CD14-positive monocyte (primary cell): ENCODE measurements around the gene TUBB4A. TPM values are rescaled to one million over a fixed set of nuclear protein-coding genes. Genes with fewer than 3 reads are reported as not detected.

Experiments used
- DNase-seq, 3 donors: peaks; one replicate each; pipeline ENCODE4 v3.0.0-alpha.2; 2011 to 2022
- H2AFZ ChIP-seq: 2 replicates; pipeline ENCODE4 v1.6.0; 2012; ENCODE audit warnings: mild to moderate bottlenecking, low read depth, low read length, inconsistent platforms; ENCODE audit not compliant: insufficient read depth, poor library complexity, severe bottlenecking
- H3K27ac ChIP-seq, 2 donors: 1 replicate in 1 of 2; 2 replicates in 1 of 2; pipeline ENCODE4 v1.5.1; 2012 to 2013; ENCODE audit warnings: low read length in 2 of 2, control low read depth in 1 of 2, inconsistent platforms in 1 of 2, low read depth in 1 of 2, mild to moderate bottlenecking in 1 of 2
- H3K27me3 ChIP-seq, 2 donors: one replicate each; pipeline versions ENCODE4 v1.6.0 to v1.6.1; 2011 to 2013; ENCODE audit warnings: low read length in 2 of 2; ENCODE audit not compliant: control insufficient read depth in 2 of 2, insufficient read depth in 2 of 2
- H3K36me3 ChIP-seq, 2 donors: replicated peaks in 1 of 2; 1 replicate in 1 of 2; 2 replicates in 1 of 2; pipeline versions ENCODE4 v1.5.1 to v1.6.1; 2012 to 2013; ENCODE audit warnings: low read length in 2 of 2, control low read depth in 1 of 2, inconsistent platforms in 1 of 2, mild to moderate bottlenecking in 1 of 2; ENCODE audit not compliant: insufficient read depth in 2 of 2, control insufficient read depth in 1 of 2
- H3K4me1 ChIP-seq, 2 donors: 1 replicate in 1 of 2; 2 replicates in 1 of 2; pipeline versions ENCODE4 v1.5.1 to v1.6.1; 2012 to 2013; ENCODE audit warnings: low read length in 2 of 2, control low read depth in 1 of 2, inconsistent platforms in 1 of 2, mild to moderate bottlenecking in 1 of 2, moderate library complexity in 1 of 2; ENCODE audit not compliant: insufficient read depth in 2 of 2, control insufficient read depth in 1 of 2
- H3K4me2 ChIP-seq: replicated peaks from 2 replicates; pipeline ENCODE3; 2012; ENCODE audit warnings: low read length, moderate library complexity, mild to moderate bottlenecking; ENCODE audit not compliant: poor library complexity, severe bottlenecking; ENCODE audit errors: extremely low read depth
- H3K4me3 ChIP-seq, 3 experiments: fragments of 200-600 bp in 1 of 3; sonication (generic) in 1 of 3; replicated peaks in 1 of 3; 1 replicate in 2 of 3; 2 replicates in 1 of 3; pipeline ENCODE4 v1.5.1; 2011 to 2013; ENCODE audit warnings: low read length in 3 of 3, mild to moderate bottlenecking in 3 of 3, control low read depth in 2 of 3, low read depth in 2 of 3, inconsistent platforms in 1 of 3, moderate library complexity in 1 of 3
- H3K79me2 ChIP-seq: 2 replicates; pipeline ENCODE4 v1.6.0; 2012; ENCODE audit warnings: mild to moderate bottlenecking, control low read depth, inconsistent platforms, low read length, moderate library complexity; ENCODE audit not compliant: insufficient read depth
- H3K9ac ChIP-seq: 2 replicates; pipeline ENCODE4 v1.6.0; 2017; ENCODE audit warnings: low read length, mild to moderate bottlenecking; ENCODE audit not compliant: insufficient read depth, poor library complexity, severe bottlenecking
- H3K9me3 ChIP-seq, 2 donors: replicated peaks in 1 of 2; 1 replicate in 1 of 2; 2 replicates in 1 of 2; pipeline versions ENCODE4 v1.5.1 to v1.6.1; 2012 to 2013; ENCODE audit warnings: low read length in 2 of 2, control low read depth in 1 of 2; ENCODE audit not compliant: control insufficient read depth in 1 of 2, insufficient read depth in 1 of 2
- H4K20me1 ChIP-seq: 2 replicates; pipeline ENCODE4 v1.6.0; 2012; ENCODE audit warnings: mild to moderate bottlenecking, low read length, control low read depth, moderate library complexity; ENCODE audit not compliant: insufficient read depth
- H3K27ac Mint-ChIP-seq, 7 donors: one replicate each; pipeline ENCODE4 v1.8.0; 2020; ENCODE audit warnings: mild to moderate bottlenecking in 7 of 7, mixed read lengths in 7 of 7, moderate library complexity in 6 of 7, inconsistent platforms in 2 of 7
- H3K27me3 Mint-ChIP-seq, 3 donors: one replicate each; pipeline ENCODE4 v1.8.0; 2021 to 2022; ENCODE audit warnings: low read depth in 3 of 3, mild to moderate bottlenecking in 3 of 3, mixed read lengths in 3 of 3, moderate library complexity in 3 of 3, inconsistent platforms in 1 of 3
- H3K36me3 Mint-ChIP-seq, 2 donors: one replicate each; pipeline ENCODE4 v1.8.0; 2020; ENCODE audit warnings: mixed read lengths in 2 of 2, inconsistent platforms in 1 of 2, mild to moderate bottlenecking in 1 of 2
- H3K4me1 Mint-ChIP-seq: one replicate; pipeline ENCODE4 v1.8.0; 2020; ENCODE audit warnings: mild to moderate bottlenecking, mixed read lengths
- H3K4me3 Mint-ChIP-seq, 2 donors: one replicate each; pipeline ENCODE4 v1.8.0; 2020; ENCODE audit warnings: mild to moderate bottlenecking in 2 of 2, mixed read lengths in 2 of 2, moderate library complexity in 1 of 2
- H3K9me3 Mint-ChIP-seq, 7 donors: one replicate each; pipeline ENCODE4 v1.8.0; 2020 to 2022; ENCODE audit warnings: mixed read lengths in 7 of 7, mild to moderate bottlenecking in 6 of 7, moderate library complexity in 6 of 7, inconsistent platforms in 2 of 7
- CTCF ChIP-seq: fragments of 200-600 bp; IDR thresholded peaks from one replicate; pipeline ENCODE4 v1.8.0; 2022; ENCODE audit warnings: antibody characterized with exemption, mild to moderate bottlenecking
- WGBS: methylation state at CpG from one replicate; pipeline ENCODE4 v1.1.5; 2013; ENCODE audit warnings: missing lambda C conversion rate; ENCODE audit not compliant: insufficient coverage; 5-methylcytosine and 5-hydroxymethylcytosine counted together
- intact Hi-C, 2 donors: fragments of 100-400 bp; cut with micrococcal nuclease; formaldehyde crosslinking; loops; one replicate each; pipeline versions ENCODE4 v1.15.0 to v1.15.1; 2023
- polyA plus RNA-seq, 3 donors: library from polyadenylated mRNA; depleted of rRNA in 1 of 3; unstranded in 2 of 3; stranded (reverse) in 1 of 3; fragments of 300-500 nt in 2 of 3; fragments of >200 nt in 1 of 3; fragmentation: Illumina TruSeq in 2 of 3; gene quantifications; 1 replicate in 2 of 3; 2 replicates in 1 of 3; pipeline ENCODE4 v1.2.3, GENCODE V29; 2012 to 2021

The TUBB4A gene
- polyA plus RNA-seq, 3 donors = 0.16 TPM; not detected in 2

DNA sequence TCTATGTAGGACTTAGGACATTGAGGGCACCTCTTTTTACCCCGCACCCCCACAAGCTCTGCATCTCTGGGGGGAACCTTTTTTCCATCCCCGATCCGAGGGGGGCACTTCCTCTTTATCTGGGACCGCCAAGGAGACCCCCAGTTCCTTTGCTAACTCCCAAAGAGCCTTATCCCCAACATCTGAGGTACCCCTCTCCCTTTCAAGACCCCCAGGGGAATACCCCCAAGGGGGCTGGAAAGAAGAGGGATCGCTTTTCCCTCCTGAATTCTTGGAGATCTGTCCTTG lies 29.8 kb upstream of the TUBB4A start:
- Histone ChIP-seq H2AFZ (no peak overlapping the region), H3K36me3 (no peaks in the 10 kb centered on the region), H3K79me2 (no peaks in the 10 kb centered on the region), H3K4me1 (peaks cover 59 to 66% of the 10 kb centered on the region in 2 donors), H3K27ac (no peak overlapping the region), H3K27me3 (peaks cover 2 to 14% of the 10 kb centered on the region in 2 donors), H3K4me2 (peak overlapping the region; percentile 85), H4K20me1 (no peaks in the 10 kb centered on the region), H3K9me3 (peaks cover 0 to 8% of the 10 kb centered on the region in 2 donors), H3K9ac (no peak overlapping the region), H3K4me3 (peak overlapping the region in 1 of 3 experiments; percentile 72)
- Mint-ChIP-seq H3K27ac (peak overlapping the region in 1 of 7 donors; percentile 75), H3K4me1 (peaks cover 59% of the 10 kb centered on the region), H3K4me3 (peak overlapping the region; percentile 85 to 97), H3K9me3 (peaks cover 0 to 15% (median 4%) of the 10 kb centered on the region in 7 donors), H3K27me3 (peaks cover 31 to 42% (median 36%) of the 10 kb centered on the region in 3 donors), H3K36me3 (peaks cover 0 to 4% of the 10 kb centered on the region in 2 donors)
- 100% methylated on average over 1 of the region's 5 CpGs for WGBS
- intact Hi-C loops = loop anchor here (5.0 kb wide), 1 partner anchor 45 kb away; no protein-coding TSS in a partner anchor
- no peak for TF ChIP-seq CTCF
- no peak for DNase-seq

DNA sequence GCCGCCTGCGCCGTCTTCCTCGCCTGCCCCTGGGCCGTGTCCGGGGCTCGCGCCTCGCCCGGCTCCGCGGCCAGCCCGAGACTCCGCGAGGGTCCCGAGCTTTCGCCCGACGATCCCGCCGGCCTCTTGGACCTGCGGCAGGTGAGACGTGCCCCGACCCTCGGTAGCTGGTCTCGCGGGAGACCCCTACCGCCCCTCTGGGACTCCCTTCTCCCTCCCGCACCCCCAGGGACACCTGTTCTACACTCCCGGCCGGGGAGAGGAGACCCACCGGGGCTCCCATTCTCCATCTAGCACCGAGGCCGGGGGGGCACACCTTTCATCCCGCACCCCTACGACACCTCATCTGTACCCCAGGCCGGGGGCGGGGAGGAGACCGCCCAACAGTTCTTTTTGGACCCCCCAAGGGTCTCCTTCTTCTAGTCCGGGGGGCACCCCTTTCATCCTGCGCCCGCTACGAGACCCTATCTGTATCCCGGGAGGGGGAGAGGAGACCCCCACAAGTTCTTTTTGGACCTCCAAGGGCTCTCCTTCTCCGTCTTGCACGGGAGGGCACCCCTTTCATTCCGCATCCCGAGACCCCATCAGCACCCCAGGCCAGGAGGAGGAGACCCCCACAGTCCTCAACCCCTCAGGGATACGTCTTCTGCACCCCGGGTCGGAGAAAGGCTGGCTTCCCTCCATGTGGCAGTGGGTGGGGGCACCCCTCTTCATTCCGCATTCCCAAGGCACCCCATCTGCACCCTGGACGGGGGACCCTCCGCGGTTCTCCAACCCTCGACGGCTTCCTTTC lies 29.2 kb upstream of the TUBB4A start:
- H2AFZ ChIP-seq = peak overlapping the region; percentile 85
- Mint-ChIP-seq H3K36me3 (peaks cover 0 to 4% of the 10 kb centered on the region in 2 donors), H3K4me1 (peaks cover 53% of the 10 kb centered on the region), H3K27ac (peak overlapping the region in 3 of 7 donors; percentile 38 to 66 (median 61)), H3K27me3 (peaks cover 30 to 42% (median 36%) of the 10 kb centered on the region in 3 donors), H3K4me3 (peak overlapping the region; percentile 85 to 97), H3K9me3 (peaks cover 0 to 11% (median 4%) of the 10 kb centered on the region in 7 donors)
- no peak for DNase-seq
- 6% methylated on average over 38 of the region's 57 CpGs for WGBS
- H3K4me3 ChIP-seq = peak overlapping the region; percentile 12 to 72 (median 30)
- no peaks in the 10 kb centered on the region for H3K79me2 ChIP-seq
- no peaks in the 10 kb centered on the region for H3K36me3 ChIP-seq
- peaks cover 2 to 14% of the 10 kb centered on the region in 2 donors for H3K27me3 ChIP-seq
- intact Hi-C loops = loop anchor here (5.0 kb wide), 1 partner anchor 46 kb away; no protein-coding TSS in a partner anchor
- TF ChIP-seq CTCF = no peak
- H4K20me1 ChIP-seq = no peaks in the 10 kb centered on the region
- peaks cover 55 to 61% of the 10 kb centered on the region in 2 donors for H3K4me1 ChIP-seq
- H3K4me2 ChIP-seq = peak overlapping the region; percentile 85
- H3K27ac ChIP-seq = no peak overlapping the region
- H3K9me3 ChIP-seq = peaks cover 0 to 6% of the 10 kb centered on the region in 2 donors
- H3K9ac ChIP-seq = peak overlapping the region; percentile 60
